ENCODE measurements around the gene SAV1.

DNA sequence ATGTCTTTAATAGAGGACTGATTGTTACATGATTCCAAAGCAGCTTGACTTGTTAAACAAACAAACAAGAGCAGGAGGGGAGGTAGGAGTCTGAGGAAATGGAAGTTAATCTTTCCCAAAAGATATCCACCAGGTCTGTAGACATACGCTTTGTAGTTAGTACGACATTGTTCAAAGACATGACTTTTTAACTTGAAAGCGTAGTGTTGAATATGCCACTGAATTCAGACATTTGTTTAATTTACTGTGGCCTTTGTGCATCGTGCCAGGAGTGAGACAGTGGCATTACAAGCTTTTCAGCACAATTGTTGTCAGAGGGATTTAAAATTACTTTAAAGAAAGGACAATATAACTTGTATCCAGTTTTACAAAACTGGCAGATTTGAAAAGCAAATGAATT is 53.0 kb downstream of the SAV1 start:
- TF ChIP-seq, protein P1, sequence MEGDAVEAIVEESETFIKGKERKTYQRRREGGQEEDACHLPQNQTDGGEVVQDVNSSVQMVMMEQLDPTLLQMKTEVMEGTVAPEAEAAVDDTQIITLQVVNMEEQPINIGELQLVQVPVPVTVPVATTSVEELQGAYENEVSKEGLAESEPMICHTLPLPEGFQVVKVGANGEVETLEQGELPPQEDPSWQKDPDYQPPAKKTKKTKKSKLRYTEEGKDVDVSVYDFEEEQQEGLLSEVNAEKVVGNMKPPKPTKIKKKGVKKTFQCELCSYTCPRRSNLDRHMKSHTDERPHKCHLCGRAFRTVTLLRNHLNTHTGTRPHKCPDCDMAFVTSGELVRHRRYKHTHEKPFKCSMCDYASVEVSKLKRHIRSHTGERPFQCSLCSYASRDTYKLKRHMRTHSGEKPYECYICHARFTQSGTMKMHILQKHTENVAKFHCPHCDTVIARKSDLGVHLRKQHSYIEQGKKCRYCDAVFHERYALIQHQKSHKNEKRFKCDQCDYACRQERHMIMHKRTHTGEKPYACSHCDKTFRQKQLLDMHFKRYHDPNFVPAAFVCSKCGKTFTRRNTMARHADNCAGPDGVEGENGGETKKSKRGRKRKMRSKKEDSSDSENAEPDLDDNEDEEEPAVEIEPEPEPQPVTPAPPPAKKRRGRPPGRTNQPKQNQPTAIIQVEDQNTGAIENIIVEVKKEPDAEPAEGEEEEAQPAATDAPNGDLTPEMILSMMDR (conservative IDR thresholded peaks at IDR 0.05; ENCODE audit: low read depth in 2 of 2): no peak
- no peak for TF ChIP-seq EZH2phosphoT487 (IDR thresholded peaks at IDR 0.05; ENCODE audit: unreplicated experiment)
- no peak for TF ChIP-seq STAT1 (IDR thresholded peaks at IDR 0.05; ENCODE audit: unreplicated experiment)
- TF ChIP-seq, protein P2, sequence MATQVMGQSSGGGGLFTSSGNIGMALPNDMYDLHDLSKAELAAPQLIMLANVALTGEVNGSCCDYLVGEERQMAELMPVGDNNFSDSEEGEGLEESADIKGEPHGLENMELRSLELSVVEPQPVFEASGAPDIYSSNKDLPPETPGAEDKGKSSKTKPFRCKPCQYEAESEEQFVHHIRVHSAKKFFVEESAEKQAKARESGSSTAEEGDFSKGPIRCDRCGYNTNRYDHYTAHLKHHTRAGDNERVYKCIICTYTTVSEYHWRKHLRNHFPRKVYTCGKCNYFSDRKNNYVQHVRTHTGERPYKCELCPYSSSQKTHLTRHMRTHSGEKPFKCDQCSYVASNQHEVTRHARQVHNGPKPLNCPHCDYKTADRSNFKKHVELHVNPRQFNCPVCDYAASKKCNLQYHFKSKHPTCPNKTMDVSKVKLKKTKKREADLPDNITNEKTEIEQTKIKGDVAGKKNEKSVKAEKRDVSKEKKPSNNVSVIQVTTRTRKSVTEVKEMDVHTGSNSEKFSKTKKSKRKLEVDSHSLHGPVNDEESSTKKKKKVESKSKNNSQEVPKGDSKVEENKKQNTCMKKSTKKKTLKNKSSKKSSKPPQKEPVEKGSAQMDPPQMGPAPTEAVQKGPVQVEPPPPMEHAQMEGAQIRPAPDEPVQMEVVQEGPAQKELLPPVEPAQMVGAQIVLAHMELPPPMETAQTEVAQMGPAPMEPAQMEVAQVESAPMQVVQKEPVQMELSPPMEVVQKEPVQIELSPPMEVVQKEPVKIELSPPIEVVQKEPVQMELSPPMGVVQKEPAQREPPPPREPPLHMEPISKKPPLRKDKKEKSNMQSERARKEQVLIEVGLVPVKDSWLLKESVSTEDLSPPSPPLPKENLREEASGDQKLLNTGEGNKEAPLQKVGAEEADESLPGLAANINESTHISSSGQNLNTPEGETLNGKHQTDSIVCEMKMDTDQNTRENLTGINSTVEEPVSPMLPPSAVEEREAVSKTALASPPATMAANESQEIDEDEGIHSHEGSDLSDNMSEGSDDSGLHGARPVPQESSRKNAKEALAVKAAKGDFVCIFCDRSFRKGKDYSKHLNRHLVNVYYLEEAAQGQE (IDR thresholded peaks at IDR 0.05; ENCODE audit: unreplicated experiment): no peak
- TF ChIP-seq JUNB (IDR thresholded peaks at IDR 0.05; ENCODE audit: unreplicated experiment): no peak
- no peak for TF ChIP-seq ZNF331 (CRISPR knock-in tag; IDR thresholded peaks at IDR 0.05; ENCODE audit: low read depth)
- TF ChIP-seq EZH2 (IDR thresholded peaks at IDR 0.05; ENCODE audit: low read depth, unreplicated experiment): no peak

Data from GM23338 (cell line).